HepG2 (cell line): ENCODE data around the gene ELOVL6.

ENCODE experiments used
- FOXP1 ChIP-seq, 2 experiments: fragments of 450-650 bp in 1 of 2; IDR thresholded peaks; 2 replicates each; pipeline ENCODE4 v1.6.1; 2017 to 2018; ENCODE audit warnings: antibody characterized with exemption in 1 of 2
- NCOA1 ChIP-seq: sonication (generic); formaldehyde crosslinking; IDR thresholded peaks from 2 replicates; pipeline ENCODE4 v1.9.0; 2021; ENCODE audit warnings: missing genetic modification reagents
- PRDM15 ChIP-seq: sonication (generic); formaldehyde crosslinking; IDR thresholded peaks from 2 replicates; pipeline ENCODE4 v1.4.0; 2020; ENCODE audit warnings: missing genetic modification reagents
- PTBP1 ChIP-seq: fragments of 200-400 bp; formaldehyde crosslinking; IDR thresholded peaks from 2 replicates; pipeline ENCODE4 v1.6.1; 2018; ENCODE audit warnings: low read length, low read depth; ENCODE audit not compliant: poor library complexity, severe bottlenecking
- SIN3A ChIP-seq: IDR thresholded peaks from 2 replicates; pipeline ENCODE4 v1.6.1; 2011; ENCODE audit warnings: low read depth, mild to moderate bottlenecking, control low read depth, low read length, borderline replicate concordance
- TGIF2 ChIP-seq: IDR thresholded peaks from 2 replicates; pipeline ENCODE4 v1.6.1; 2016; ENCODE audit warnings: control low read depth, missing compliant biosample characterization
- ZBTB8A ChIP-seq: sonication (generic); formaldehyde crosslinking; IDR thresholded peaks from 2 replicates; pipeline ENCODE4 v1.4.0; 2020; ENCODE audit warnings: mild to moderate bottlenecking, low read depth, missing genetic modification reagents, borderline replicate concordance
- ZNF142 ChIP-seq: sonication (generic); formaldehyde crosslinking; IDR thresholded peaks from 2 replicates; pipeline ENCODE4 v1.4.0; 2020; ENCODE audit warnings: missing genetic modification reagents
- ZNF414 ChIP-seq: sonication (generic); formaldehyde crosslinking; IDR thresholded peaks from 2 replicates; pipeline ENCODE4 v1.5.0; 2020; ENCODE audit warnings: missing genetic modification reagents
- ZNF691 ChIP-seq: sonication (generic); formaldehyde crosslinking; IDR thresholded peaks from 2 replicates; pipeline ENCODE4 v1.4.0; 2020; ENCODE audit warnings: missing genetic modification reagents, low read depth, mild to moderate bottlenecking, borderline replicate concordance

- no peak for TF ChIP-seq TGIF2 (CRISPR knock-in tag)
- no peak for TF ChIP-seq SIN3A
- no peak for TF ChIP-seq ZNF142 (CRISPR knock-in tag)
- no peak for TF ChIP-seq ZNF414
- TF ChIP-seq ZBTB8A, result no peak
- TF ChIP-seq PRDM15 (CRISPR knock-in tag), result no peak
- TF ChIP-seq ZNF691, result no peak
- no peak for TF ChIP-seq FOXP1 (IDR thresholded peaks at IDR 0.05)
- no peak for TF ChIP-seq FOXP1 (CRISPR knock-in tag; IDR thresholded peaks at IDR 0.05)
- no peak for TF ChIP-seq NCOA1 (CRISPR knock-in tag)
- no peak for TF ChIP-seq PTBP1
These were observed 105.8 kb downstream of the ELOVL6 start for GRCh38 chr4:110092646-110093045.
